GM19043 (cell line): ENCODE results near the gene ACSS1.

Experiments
- ATAC-seq: cut with Tn5 transposase; IDR thresholded peaks from one replicate; pipeline ENCODE4 v1.9.1; 2021; ENCODE audit warnings: low read depth; ENCODE audit not compliant: unreplicated experiment

Gene ACSS1

DNA sequence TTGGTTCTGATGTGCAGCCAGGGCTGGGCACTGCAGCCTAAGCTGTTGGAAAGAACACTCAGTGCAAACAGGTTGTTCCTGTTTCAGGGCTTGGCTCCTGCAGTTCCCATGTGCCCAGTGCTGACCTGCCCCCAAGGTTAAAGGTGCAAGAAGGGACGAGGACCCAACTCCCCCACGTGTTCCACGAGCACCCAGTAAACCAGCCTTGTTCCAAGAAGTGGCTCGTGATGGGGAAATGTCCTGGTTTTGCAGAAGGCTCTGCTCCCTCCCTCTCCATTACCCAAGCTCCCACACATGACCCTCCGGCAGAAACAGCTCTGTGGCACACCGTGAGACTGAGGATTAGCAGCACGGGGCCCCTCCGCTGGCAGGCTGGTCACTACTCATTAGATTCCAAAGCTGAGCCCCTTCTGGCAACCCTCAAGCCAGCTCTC lies 9.4 kb downstream of the ACSS1 start:
- no peak for ATAC-seq

DNA sequence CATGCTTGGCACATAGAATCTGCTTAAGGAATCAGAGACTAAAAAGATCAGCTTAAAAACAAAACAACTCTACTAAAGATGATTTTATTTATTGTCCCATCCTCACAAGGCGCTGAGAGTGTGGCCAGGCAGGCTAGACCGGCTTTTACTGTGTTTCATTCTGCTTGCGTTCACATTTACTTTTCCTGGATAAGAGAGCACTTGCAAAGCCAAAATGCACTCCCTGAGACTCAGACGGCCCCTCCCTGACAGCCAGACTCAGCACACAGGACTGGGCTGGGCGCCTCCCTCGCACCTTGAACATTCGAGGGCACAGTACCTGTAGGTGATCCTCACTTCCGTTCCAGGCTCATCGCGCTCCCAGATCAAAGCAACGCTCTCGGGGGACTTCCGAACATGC lies 10.2 kb downstream of the ACSS1 start:
- ATAC-seq, result no peak

DNA sequence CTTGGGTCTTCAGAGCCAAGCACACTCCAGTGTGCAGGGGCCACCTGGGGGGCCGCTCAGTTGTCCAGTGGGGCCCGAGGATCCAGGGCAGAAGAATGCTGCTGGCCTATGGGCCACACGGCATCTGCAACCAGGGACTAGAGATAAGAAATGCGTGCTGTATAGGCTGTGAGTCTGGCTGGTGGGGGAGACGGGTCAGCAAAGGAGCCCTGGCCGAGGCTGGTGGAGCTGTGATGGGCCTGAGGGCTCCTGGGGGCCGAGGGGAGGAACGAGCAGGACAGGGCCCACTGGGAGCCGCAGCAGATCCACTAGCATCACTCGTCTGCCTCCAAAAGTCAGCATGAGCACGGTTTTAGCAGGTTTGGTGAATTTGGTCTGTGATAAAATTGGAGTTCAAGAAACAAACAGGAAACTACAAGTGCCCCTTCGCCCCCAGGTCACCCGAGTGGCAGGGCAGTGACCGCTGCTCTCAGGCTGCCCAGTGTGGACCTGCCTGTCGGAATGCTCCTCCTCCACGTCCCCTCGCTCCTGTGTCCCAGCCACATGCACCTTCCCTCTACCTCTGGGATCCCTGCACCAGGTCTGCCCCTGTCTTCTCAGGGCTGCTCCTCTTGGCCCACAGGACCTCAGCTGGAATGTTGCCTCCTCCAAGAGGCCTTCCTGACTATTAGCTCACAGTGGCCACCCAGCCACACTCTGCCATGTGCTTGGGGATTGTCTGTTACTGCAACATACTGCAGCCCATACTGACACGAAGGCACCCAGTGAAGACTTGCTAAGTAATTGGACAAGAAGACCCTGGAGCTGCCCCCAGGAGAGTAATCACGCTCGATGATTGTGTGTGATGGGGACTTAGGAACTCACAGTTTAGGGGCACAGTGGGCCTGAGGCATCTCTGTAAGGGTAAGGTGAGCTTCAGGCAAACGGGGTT lies 10.9 kb downstream of the ACSS1 start:
- ATAC-seq, result no peak

DNA sequence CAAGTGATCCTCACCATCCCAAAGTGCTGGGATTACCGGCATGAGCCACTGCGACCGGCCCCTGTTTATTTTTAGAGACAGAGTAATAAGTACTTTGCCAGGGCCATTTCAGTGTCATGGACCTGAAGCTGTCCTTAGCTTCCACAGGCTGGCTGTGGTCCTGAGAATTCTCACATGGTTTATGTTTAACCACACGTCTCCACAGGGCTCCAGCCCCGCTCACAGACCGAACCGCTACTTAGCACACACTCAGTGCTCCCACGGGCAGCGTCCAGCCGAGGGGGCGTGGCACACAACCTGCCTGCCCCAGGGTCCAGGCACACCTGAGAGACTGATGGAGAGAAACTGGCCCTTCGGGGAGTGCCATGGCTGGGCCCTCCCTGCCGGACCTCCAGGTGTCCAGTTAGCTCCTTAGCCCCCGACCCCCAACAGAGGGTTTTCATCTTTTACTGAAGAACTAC lies 11.7 kb downstream of the ACSS1 start:
- ATAC-seq, result no peak

DNA sequence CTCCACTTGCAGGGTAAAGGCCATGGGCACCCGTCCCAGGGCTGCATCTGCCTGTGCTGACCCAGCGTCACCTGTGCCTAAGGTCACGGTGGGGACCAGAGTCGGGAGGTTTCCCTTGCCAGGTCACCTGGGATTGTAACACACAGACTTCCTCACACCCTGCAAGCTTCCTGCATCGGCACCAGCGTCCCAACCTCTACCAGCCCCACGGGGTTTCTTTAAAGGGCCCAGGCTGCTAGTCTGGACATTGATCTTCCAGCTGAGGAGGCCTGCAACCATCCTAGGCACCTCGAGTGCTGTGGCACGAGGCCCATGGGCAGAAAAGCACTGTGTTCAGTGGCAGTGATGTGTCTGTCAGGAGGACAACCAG lies 12.6 kb downstream of the ACSS1 start:
- ATAC-seq, result no peak

DNA sequence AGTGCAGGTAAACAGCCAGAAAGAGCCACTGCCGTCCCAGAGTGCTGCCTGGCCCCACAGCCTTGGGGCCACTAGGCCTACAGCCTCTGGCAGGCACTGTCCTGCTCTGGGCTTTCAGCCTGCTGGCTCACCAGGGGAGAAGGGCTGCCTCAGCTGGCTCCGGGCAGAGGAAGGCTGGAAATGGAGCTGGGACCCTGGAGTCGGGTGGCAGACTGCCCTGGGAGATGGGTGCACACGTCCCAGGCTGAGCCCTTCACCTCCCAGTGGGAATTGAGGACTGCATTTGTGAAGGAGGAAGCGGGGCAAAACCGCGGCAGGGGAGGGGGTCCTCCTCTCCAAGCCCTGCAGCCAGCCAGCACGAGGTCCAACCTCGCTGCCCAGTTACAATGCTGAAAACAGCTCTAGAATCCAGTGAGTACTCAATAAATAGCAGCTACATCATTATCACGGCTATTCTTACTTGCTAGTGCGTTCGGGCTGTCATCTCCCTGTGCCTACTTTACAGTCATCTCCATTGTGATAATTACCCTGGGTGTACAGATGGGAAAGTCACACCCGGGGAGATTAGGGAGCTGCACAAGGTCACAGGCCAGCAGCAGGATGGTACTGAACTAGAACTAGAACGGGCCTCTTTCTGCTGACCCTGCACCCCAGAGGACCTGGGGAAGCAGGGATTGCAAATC lies 13.1 kb downstream of the ACSS1 start:
- ATAC-seq, result no peak

DNA sequence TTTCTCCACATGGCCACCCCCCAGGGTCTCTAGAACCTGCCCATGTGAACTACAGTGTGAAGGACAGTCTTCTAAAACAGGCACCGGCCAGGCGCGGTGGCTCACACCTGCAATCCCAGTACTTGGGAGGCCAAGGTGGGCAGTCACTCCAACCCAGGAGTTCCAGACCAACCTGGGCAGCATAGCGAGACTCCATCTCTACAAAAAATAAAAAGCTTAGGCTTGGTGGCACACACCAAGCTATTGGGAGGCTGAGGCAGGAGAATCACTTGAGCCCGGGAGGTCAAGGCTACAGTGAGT lies 13.7 kb downstream of the ACSS1 start:
- ATAC-seq, result no peak

DNA sequence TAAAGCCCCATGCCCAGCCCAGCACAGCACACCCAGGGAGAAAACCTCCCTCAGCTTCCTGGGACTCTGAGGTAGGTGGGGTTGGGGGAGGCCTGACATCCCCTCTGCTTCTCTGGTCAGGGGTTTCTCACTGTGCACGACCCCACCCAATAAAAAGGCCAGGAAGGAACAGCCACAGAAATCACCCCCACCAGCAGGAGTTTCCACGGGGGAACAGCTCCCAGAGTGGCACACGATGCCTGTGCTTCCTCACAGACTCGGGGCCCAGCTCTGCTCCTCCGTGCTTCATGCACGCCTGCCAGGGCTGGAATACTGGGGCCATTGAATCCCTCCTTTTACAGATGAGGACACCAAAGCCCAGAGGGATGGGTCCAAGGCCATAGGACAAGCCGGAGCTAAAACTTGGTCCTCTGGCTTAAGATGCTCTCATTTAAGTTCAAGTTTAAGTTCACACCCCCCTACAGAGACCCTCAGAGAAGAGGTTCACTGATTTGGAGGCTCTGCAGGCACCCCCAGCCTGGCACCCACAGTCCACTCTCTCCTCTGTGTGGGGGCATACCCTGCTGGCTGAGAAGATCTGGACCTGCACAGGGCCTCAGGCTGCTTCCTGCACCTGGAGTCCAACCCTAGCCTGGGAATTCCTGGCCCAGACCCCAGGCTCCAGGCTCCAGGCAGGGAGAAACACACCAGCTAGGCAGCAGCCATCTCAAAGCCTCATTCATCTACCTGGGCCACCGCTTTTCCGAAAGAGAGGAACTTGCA lies 14.3 kb downstream of the ACSS1 start:
- no peak for ATAC-seq

DNA sequence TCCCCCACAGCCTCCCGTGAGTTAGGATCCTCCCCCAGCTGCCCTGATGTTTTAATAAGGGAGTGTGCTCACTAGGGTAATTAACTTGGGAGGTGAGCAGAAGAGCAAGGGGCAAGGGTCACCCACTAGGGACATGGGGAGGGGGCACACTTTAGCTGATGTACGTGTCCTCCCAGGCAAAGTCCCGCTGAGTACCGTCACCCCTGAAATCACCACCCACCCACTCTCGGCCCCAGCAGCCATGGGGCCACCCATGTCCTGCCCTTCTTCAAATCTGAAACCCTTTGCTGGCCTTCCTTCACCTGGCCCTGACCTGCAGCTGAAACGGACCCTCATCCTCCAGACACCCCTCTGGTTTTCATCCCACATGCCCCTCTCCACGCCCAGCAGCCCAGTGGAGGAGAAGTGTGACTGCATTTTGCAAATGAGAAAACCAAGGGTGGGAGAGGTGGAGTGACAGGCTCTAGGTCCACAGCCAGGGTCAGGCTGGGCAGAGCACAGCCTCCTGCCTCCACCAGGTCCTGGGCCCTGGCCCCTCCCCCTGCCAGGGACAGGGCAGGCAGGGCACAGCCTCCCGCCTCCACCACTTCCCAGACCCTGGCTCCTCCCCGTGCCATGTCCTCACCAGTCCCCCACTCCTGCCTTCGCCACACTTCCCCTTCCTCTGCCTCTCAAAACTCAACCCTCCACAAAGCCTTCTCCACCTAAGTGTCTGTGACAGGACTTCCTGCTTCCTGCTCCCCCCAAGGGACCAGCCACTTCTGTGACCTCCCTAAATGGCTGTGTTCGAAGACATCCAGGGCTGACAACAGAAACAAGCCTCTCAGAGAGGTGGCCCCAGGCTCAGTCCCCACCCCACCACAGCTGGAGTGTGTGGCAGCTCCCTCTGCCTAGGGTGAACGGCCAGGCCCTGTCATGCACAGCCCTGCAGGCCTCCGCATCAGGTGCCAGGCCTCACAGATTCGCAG lies 15.1 kb downstream of the ACSS1 start:
- peak; percentile 92 for ATAC-seq

DNA sequence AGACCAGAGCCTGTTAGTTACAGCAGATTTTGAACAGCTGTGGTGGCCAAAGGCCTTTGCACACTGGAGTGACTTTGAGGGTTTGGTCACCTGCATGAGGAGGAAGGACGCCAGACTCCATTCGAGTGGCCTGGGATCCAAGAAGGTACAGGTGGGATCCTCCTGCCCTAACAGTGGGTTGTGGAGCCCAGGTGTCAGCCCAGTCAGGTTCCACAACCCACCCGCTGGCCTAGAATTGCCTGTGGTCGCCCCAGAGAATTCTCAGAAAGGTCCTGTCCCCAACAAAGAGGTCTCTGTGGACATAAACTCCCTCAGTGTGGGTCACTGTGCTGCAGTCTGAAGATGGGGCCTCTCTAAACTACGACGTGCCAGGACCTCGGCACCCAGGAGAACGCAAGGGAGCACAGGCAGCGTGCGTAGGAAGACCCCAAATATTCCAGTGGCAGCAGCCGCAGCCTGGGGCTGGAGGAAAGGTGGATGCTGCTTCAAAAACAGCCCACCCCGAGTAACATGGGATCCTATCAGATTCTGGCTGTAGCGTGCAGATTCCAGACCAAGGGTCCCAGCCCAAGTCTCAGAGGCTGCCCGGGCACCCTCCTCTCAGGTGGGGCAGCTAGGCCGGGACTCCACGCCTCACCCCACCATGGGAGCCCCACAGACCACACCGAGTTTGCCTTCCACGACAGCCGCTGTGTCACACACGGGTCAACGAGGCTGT lies 16.0 kb downstream of the ACSS1 start:
- ATAC-seq, result no peak

DNA sequence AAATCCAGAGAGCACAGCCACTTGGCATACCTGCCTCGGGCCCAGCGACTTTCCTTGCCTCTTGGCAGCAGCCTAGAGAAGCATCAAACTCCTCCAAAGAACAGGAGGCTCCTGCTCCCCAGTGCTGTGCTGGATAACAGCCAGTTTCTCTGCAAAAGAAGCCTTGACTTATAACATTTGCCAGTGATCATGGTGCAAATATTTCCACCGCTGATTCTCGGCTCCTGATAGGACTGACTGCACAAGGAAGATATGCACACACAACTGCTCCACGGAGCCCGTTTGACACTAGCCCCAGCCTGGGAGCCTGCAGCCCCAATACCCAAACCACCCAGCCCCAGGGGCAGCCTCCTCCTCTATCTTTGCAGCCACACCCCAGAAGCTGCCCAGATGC lies 17.5 kb downstream of the ACSS1 start:
- ATAC-seq, result no peak

DNA sequence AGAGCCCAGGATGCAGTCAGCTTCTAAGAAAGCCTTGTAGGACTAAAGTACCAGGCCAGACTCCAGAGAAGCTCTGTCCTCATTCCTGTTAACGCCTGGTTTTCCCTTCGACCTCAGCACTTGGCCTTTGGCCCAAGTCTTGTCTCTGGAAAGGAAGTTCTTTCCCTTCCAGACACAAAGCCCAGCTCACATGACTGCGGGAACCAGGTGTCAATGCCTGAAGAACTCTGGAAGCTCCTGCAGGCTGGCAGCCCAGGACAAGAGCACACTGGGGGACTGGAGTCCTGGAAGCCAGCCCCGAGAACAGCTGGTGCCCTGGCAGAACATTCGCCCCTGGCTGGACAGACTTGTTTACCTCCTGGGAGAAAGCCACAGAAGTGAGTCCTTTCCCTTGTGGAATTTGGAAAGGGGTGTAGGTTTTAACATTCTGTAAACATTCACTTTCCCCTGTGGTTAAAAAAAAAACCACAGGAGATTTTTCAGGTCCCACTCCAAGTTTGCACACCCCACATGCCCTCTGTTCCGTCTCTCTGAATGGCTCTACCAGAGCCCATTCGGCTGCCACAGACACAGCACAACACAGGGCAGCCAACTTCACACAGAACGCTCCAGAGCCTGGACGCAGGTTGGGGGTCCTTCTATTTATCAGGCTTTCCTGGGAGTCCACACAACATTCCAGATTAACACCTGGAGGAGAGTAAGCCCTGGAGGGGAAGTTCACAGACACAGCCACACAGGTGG lies 18.1 kb downstream of the ACSS1 start:
- no peak for ATAC-seq

DNA sequence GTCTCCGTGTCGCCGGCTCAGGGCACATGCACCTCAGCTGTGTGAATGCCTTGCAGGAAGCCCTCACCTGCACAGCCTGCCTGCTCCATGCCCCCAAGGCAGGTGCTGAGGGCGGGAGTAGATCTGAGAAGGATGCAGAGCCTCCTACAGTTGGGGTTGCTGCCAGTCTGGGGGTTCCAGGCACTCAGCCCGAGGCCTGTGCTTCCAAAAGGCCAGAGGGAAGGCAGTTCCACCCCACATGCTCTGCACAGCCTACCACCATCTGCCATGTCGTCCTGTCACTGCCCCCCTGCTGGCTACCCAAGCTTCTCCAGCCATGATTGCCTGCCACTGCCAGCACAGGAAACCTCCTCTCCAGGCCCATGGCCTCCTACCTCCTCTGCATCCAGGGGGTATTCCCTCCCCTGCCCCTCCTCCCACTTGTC lies 19.3 kb downstream of the ACSS1 start:
- ATAC-seq, result no peak

DNA sequence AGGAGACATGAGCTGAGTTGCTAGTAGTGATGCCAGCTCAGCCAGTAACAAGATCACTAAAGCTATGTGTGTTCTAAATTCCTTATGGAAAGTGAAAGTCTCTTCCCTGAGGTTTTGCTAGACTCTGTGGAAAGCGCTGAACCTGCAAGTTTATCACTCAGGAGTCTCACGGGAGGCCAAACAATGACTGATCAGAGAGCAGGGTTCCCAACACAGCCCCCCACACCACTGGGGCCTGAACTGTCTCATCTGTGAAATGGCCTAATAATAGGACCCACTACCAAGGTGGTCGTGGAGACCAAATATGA lies 19.9 kb downstream of the ACSS1 start:
- no peak for ATAC-seq

DNA sequence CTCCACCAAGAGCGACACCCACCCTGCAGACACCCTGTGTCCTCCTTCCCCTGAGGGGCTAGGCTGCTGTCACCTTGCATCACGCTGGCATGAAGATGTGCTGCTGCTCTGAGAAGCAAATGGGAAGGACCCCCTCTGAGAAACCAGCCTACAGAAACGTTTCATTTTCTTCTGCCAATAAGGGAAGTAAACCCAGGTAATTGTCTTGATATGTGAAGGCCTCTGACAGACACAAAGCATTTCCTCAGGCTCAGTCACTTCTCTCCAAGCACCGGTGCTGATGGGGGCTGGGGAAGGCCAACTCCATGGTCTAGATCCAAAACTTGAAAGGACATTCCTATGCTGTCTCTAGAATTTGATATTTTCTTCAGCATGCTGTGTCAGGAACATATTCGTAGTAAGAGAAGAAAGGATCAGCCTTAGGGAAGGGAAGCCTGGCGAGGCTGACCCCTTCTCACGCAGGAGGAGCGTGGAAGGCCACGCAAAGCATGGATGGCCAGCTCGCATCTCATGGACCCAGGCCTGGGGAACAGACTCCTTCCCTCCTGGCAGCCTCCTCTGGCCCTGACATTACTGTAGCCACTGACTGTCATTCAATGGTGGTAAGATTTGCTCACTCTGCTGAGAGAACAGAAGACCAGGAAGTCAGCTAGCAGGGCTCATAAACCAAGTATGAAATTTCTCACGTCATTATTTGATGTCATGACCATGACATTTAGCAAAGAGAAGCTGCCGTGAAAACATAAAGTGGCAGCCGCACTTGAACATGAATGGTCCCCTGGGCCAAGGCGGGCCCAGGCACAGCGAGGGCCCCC lies 20.4 kb downstream of the ACSS1 start:
- ATAC-seq, result no peak

DNA sequence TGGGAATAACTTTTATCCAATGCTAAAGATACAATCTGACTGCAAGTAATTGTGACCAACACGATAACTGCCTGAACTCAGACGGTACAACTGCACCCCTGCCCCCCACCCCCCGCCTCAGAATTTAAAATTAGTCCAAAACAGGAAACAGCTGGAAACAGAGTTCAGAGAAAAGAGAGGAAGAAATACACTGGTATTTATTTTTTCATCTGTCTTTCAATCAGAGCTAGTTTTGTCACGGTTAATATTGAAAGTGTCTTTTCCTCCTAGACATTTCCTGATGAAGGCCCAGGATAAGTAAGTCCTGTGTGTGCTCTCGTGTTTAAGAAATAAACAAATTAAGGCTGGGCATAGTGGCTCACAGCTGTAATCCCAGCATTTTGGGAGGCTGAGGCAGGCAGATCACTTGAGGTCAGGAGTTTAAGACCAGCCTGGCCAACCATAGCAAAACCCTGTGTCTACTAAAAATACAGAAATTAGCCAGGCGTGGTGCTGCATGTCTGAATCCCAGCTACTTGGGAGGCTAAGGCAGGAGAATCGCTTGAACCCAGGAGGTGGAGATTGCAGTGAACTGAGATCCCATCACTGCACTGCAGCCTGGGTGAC lies 21.5 kb downstream of the ACSS1 start:
- ATAC-seq, result peak; percentile 27

DNA sequence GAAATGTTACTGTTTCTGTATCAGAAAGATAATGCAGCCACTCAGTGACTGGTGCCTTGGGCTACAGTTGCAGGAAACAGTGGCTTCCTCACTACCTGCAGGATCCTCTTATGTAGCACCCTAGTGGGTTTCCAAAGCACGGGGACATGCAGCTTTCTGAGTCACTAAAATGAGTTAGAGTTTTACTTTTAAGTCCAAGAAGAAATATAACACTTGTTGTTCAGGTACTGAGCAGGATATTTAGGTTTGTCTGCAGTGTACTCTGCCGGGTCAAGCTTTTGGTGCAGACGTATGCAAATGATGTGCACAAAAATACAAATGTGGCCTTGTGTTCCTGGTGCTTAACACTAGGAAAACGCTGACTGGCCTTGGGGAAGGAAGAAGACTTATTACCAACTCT lies 22.0 kb downstream of the ACSS1 start:
- ATAC-seq, result peak; percentile 50

DNA sequence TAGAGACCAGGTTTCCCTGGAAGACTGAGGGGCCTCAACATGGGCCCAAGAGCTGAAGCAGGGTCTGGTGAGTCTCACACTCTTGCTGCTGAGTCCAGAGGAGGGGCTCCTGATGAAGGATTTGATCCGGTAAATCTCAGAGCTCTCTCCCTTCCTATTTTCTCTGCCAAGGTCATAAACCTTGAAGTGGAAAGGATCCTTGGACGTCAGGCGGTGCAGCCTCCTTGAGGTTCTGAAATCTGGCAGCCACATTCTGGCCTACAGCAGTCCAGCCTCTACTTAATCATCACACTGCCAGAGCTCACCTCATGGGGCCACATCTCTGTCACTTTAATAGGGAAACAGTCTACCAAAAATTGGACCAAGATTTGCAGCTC lies 24.0 kb downstream of the ACSS1 start:
- ATAC-seq, result no peak
